SK-N-SH treated with all-trans-retinoic acid at 6 μM for 48 hours (cell line): ENCODE measurements around the gene PLSCR4.
"Not testable (repeated sequence)": the region's sequence is repeated elsewhere in the genome, so short reads cannot be mapped to it uniquely, and the experiment has no call there.

ENCODE experiments used
- ATAC-seq: fragments of 200-7000 bp; cut with Tn5 transposase; 3 replicates; pipeline ENCODE4 v1.9.1; 2020; ENCODE audit warnings: mild to moderate bottlenecking, moderate library complexity
- ARNTL ChIP-seq: fragments of 450-650 bp; formaldehyde crosslinking; IDR thresholded peaks from 2 replicates; pipeline ENCODE4 v1.5.0; 2020; ENCODE audit warnings: low read depth, mild to moderate bottlenecking, moderate library complexity, borderline replicate concordance
- BACH2 ChIP-seq: fragments of 250-450 bp; sonication (Bioruptor Pico); IDR thresholded peaks from 2 replicates; pipeline ENCODE4 v1.9.0; 2021; ENCODE audit warnings: mild to moderate bottlenecking, borderline replicate concordance
- CSDC2 ChIP-seq: fragments of 250-450 bp; sonication (Bioruptor Pico); IDR thresholded peaks from 2 replicates; pipeline ENCODE4 v1.5.0; 2020; ENCODE audit warnings: mild to moderate bottlenecking, moderate library complexity
- ESRRG ChIP-seq: fragments of 250-450 bp; sonication (Bioruptor Pico); IDR thresholded peaks from 2 replicates; pipeline ENCODE4 v1.6.1; 2021; ENCODE audit warnings: mild to moderate bottlenecking
- GLIS3 ChIP-seq: fragments of 250-450 bp; sonication (Bioruptor Pico); IDR thresholded peaks from 2 replicates; pipeline ENCODE4 v1.5.0; 2020; ENCODE audit warnings: mild to moderate bottlenecking, moderate library complexity
- ISL1 ChIP-seq: fragments of 250-450 bp; sonication (Bioruptor Pico); IDR thresholded peaks from 2 replicates; pipeline ENCODE4 v2.1.2; 2022; ENCODE audit warnings: mild to moderate bottlenecking, moderate library complexity
- OSR1 ChIP-seq: fragments of 250-450 bp; sonication (Bioruptor Pico); IDR thresholded peaks from 2 replicates; pipeline ENCODE4 v1.8.0; 2022; ENCODE audit warnings: moderate library complexity, mild to moderate bottlenecking, inconsistent platforms
- PATZ1 ChIP-seq: fragments of 250-450 bp; sonication (Bioruptor Pico); IDR thresholded peaks from 2 replicates; pipeline ENCODE4 v1.8.0; 2020; ENCODE audit warnings: mild to moderate bottlenecking, moderate library complexity, borderline replicate concordance
- RARB ChIP-seq: fragments of 250-450 bp; sonication (Bioruptor Pico); IDR thresholded peaks from 2 replicates; pipeline ENCODE4 v1.8.0; 2021; ENCODE audit warnings: mild to moderate bottlenecking, moderate library complexity
- SNAI2 ChIP-seq: fragments of 250-450 bp; sonication (Bioruptor Pico); IDR thresholded peaks from 2 replicates; pipeline ENCODE4 v1.5.0; 2020; ENCODE audit warnings: mild to moderate bottlenecking, moderate library complexity
- TCF4 ChIP-seq: fragments of 250-450 bp; sonication (Bioruptor Pico); IDR thresholded peaks from 2 replicates; pipeline ENCODE4 v1.8.0; 2021; ENCODE audit warnings: mild to moderate bottlenecking, moderate library complexity, borderline replicate concordance
- ZFP3 ChIP-seq: fragments of 250-450 bp; sonication (Bioruptor Pico); IDR thresholded peaks from 2 replicates; pipeline ENCODE4 v1.5.0; 2020; ENCODE audit warnings: mild to moderate bottlenecking, moderate library complexity
- ZFP30 ChIP-seq: fragments of 450-650 bp; formaldehyde crosslinking; IDR thresholded peaks from 2 replicates; pipeline ENCODE4 v1.5.0; 2022; ENCODE audit warnings: mild to moderate bottlenecking, moderate library complexity
- ZNF565 ChIP-seq: fragments of 450-650 bp; formaldehyde crosslinking; conservative IDR thresholded peaks from 2 replicates; pipeline ENCODE4 v1.5.0; 2020; ENCODE audit warnings: low read depth, mild to moderate bottlenecking, moderate library complexity
- ZNF70 ChIP-seq: fragments of 450-650 bp; formaldehyde crosslinking; IDR thresholded peaks from 2 replicates; pipeline ENCODE4 v1.5.0; 2020; ENCODE audit warnings: mild to moderate bottlenecking, moderate library complexity
- ZNF8 ChIP-seq: fragments of 450-650 bp; formaldehyde crosslinking; IDR thresholded peaks from 2 replicates; pipeline ENCODE4 v1.5.0; 2020; ENCODE audit warnings: mild to moderate bottlenecking, moderate library complexity
- TF ChIP-seq, protein P1 (sequence below): fragments of 250-450 bp; sonication (Bioruptor Pico); IDR thresholded peaks from 2 replicates; pipeline ENCODE4 v1.5.1; 2021; ENCODE audit warnings: mild to moderate bottlenecking, moderate library complexity
- TF ChIP-seq, protein P2 (sequence below): fragments of 250-450 bp; sonication (Bioruptor Pico); IDR thresholded peaks from 2 replicates; pipeline ENCODE4 v1.5.1; 2020; ENCODE audit warnings: low read depth, mild to moderate bottlenecking, moderate library complexity
- TF ChIP-seq, protein P3 (sequence below): fragments of 250-450 bp; sonication (Bioruptor Pico); IDR thresholded peaks from 2 replicates; pipeline ENCODE4 v1.8.0; 2021; ENCODE audit warnings: low read depth, mild to moderate bottlenecking, moderate library complexity, borderline replicate concordance

The PLSCR4 gene

DNA sequence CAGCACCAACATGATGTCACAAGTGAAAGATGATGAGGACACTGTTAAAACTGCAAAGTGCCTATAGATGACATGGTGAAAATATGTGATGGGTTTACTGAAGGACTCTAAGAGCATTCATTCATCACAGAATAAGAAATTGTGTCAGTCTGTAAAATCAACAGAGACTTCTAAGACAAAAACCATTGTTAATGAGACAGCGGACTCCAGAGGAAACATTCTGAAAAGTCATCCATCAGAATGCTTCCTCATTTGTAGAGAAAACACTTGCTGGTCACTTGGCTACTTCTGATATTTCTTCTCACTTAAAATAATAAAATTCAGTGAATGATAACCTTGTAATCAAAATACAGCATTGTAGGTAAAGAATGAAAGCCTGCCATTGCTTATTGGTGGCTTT, 7.3 kb downstream of the PLSCR4 start:
- no peak for ATAC-seq
- TF ChIP-seq ZNF70 (CRISPR knock-in tag) (no peak), TCF4 (CRISPR knock-in tag) (no peak), ISL1 (CRISPR knock-in tag) (no peak), BACH2 (no peak), ARNTL (CRISPR knock-in tag) (no peak), SNAI2 (CRISPR knock-in tag) (no peak), ZNF565 (CRISPR knock-in tag) (no peak)
- TF ChIP-seq, protein P1, sequence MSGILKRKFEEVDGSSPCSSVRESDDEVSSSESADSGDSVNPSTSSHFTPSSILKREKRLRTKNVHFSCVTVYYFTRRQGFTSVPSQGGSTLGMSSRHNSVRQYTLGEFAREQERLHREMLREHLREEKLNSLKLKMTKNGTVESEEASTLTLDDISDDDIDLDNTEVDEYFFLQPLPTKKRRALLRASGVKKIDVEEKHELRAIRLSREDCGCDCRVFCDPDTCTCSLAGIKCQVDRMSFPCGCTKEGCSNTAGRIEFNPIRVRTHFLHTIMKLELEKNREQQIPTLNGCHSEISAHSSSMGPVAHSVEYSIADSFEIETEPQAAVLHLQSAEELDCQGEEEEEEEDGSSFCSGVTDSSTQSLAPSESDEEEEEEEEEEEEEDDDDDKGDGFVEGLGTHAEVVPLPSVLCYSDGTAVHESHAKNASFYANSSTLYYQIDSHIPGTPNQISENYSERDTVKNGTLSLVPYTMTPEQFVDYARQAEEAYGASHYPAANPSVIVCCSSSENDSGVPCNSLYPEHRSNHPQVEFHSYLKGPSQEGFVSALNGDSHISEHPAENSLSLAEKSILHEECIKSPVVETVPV: no peak
- TF ChIP-seq, protein P2, sequence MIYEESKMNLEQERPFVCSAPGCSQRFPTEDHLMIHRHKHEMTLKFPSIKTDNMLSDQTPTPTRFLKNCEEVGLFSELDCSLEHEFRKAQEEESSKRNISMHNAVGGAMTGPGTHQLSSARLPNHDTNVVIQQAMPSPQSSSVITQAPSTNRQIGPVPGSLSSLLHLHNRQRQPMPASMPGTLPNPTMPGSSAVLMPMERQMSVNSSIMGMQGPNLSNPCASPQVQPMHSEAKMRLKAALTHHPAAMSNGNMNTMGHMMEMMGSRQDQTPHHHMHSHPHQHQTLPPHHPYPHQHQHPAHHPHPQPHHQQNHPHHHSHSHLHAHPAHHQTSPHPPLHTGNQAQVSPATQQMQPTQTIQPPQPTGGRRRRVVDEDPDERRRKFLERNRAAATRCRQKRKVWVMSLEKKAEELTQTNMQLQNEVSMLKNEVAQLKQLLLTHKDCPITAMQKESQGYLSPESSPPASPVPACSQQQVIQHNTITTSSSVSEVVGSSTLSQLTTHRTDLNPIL (CRISPR knock-in tag): no peak

DNA sequence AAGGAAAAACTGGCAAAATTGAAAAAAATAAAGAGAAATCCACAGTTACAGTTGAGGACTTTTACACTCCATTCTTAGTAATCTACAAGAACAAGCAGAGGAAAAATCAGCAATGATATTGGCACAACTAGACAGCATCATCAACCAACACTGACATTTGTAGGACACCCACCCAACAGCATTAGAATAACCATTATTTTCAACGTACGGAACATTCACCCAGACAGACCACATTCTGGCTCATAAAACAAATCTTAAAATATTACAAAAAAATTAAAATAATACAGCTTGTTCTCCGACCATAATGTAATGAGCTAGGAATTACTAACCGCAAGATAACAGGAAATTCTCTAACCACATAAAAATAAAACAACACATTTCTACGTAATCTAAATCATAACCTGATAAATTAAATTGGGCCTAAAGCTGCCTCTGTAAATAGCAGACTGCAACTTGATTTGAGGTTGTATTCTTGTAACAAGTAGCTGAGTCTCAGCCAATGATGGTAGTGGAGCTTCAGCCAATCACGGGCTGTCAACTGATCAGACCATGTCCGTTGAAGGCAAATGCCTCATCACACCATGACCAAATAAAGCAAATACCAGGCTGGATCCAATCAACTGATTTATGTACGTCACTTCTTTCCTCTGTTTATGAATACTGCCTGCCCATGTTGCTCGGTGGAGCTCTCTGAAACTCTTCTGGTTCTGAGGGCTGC, 9.2 kb downstream of the PLSCR4 start:
- ATAC-seq: no peak
- TF ChIP-seq, protein P2 (CRISPR knock-in tag): no peak
- no peak for TF ChIP-seq PATZ1 (CRISPR knock-in tag)
- no peak for TF ChIP-seq ISL1 (CRISPR knock-in tag)
- no peak for TF ChIP-seq ZNF565 (CRISPR knock-in tag)

DNA sequence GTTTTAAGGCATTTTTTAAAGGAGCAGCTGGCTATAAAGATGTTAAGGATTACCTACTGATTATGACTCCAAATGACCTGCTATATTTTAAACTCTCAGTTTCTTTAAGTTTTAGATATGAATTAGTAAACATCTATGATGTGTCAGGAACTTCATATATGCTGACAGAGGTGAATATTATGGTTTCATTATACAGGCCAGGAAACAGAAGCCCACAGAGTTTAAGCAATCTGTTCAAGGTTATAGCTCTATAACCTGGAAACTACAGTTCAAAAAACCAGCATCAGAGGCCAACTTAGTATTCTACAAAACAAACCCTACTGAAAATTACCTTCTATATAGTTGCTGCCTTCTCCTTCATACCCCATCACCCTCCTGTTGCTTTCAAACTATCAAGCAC, 17.4 kb downstream of the PLSCR4 start:
- no peak for TF ChIP-seq CSDC2 (CRISPR knock-in tag)
- no peak for TF ChIP-seq TCF4 (CRISPR knock-in tag)
- TF ChIP-seq, all 23 proteins: peak for 0
- ATAC-seq: no peak

DNA sequence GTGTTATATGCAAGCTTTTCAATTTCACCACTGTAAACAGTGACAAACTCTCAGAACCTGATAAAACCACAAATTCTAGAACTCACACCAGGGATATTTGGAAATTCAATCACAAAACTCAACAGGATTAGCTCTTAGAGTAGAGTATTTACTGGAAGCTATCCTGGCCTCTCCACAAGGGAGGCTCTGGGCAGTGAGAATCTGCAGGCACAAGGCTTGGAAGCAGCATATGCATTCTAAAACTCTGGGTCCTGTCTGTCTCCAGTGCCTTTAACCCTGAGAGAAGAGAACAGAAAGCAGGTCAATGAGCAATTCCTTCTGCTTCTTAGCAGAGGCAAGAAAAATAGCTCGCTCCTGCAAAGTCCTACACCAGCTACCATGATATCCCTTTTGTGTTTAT, 23.4 kb downstream of the PLSCR4 start:
- TF ChIP-seq PATZ1 (CRISPR knock-in tag): no peak
- TF ChIP-seq RARB (CRISPR knock-in tag): no peak
- TF ChIP-seq TCF4 (CRISPR knock-in tag): no peak
- ATAC-seq: no peak

DNA sequence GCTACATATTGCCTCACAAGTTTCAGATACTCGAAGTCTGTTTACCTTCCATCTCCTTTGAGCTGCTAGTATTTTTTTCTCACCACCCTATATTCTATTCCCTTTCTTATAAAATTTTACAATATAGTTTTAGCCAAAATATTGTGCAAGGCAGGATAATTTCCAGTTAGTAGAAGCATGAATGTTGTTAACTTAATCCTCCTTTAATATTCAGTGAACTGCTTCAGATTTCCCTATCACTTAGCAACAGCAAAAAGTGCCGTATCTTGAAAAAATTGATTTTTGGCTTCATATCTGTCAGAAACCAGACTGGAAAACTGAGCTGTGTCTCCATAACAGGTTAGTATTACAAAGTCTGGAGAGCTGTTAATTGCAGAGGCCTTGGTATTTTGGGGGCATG, 24.0 kb downstream of the PLSCR4 start:
- no peak for ATAC-seq
- TF ChIP-seq TCF4 (CRISPR knock-in tag): no peak
- TF ChIP-seq, protein P3, sequence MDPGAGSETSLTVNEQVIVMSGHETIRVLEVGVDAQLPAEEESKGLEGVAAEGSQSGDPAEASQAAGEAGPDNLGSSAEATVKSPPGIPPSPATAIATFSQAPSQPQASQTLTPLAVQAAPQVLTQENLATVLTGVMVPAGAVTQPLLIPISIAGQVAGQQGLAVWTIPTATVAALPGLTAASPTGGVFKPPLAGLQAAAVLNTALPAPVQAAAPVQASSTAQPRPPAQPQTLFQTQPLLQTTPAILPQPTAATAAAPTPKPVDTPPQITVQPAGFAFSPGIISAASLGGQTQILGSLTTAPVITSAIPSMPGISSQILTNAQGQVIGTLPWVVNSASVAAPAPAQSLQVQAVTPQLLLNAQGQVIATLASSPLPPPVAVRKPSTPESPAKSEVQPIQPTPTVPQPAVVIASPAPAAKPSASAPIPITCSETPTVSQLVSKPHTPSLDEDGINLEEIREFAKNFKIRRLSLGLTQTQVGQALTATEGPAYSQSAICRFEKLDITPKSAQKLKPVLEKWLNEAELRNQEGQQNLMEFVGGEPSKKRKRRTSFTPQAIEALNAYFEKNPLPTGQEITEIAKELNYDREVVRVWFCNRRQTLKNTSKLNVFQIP: no peak
- no peak for TF ChIP-seq ZNF70 (CRISPR knock-in tag)
- TF ChIP-seq ZFP3 (CRISPR knock-in tag): no peak
- TF ChIP-seq ZNF8 (CRISPR knock-in tag): no peak
- no peak for TF ChIP-seq ZNF565 (CRISPR knock-in tag)
- TF ChIP-seq, protein P1: no peak
- TF ChIP-seq, protein P2 (CRISPR knock-in tag): no peak
- TF ChIP-seq ARNTL (CRISPR knock-in tag): no peak
- TF ChIP-seq SNAI2 (CRISPR knock-in tag): no peak
- no peak for TF ChIP-seq BACH2
- TF ChIP-seq CSDC2 (CRISPR knock-in tag): no peak
- TF ChIP-seq ISL1 (CRISPR knock-in tag): no peak
- no peak for TF ChIP-seq GLIS3 (CRISPR knock-in tag)
- TF ChIP-seq RARB (CRISPR knock-in tag): no peak
- no peak for TF ChIP-seq ESRRG (CRISPR knock-in tag)
- no peak for TF ChIP-seq OSR1 (CRISPR knock-in tag)
- TF ChIP-seq ZFP30 (CRISPR knock-in tag): no peak

DNA sequence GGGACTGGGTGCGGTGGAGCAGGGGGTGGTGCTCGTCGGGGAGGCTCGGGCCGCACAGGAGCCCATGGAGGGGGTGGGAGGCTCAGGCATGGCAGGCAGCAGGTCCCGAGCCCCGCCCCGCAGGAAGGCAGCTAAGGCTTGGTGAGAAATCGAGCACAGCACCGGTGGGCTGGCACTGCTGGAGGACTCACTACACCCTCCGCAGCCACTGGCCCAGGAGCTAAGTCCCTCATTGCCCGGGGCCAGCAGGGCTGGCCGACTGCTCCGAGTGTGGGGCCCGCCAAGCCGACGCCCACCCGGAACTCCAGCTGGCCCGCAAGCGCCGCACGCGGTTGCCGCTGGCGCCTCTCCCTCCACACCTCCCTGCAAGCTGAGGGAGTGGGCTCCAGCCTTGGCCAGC, 25.4 kb downstream of the PLSCR4 start:
- not testable (repeated sequence) for ATAC-seq
